Lower lobe of right lung (tissue), 2 donors: ENCODE measurements around the gene MALT1. TPM values are rescaled to one million over a fixed set of nuclear protein-coding genes. Genes with fewer than 3 reads are reported as not detected.
"Not testable (repeated sequence)": the region's sequence is repeated elsewhere in the genome, so short reads cannot be mapped to it uniquely, and the experiment has no call there.

Experiments used
- ATAC-seq, 2 donors: fragments of 200-7000 bp; cut with Tn5 transposase; one replicate each; pipeline ENCODE4 v1.9.1; 2020 to 2022; ENCODE audit warnings: mild to moderate bottlenecking in 2 of 2, moderate library complexity in 2 of 2
- DNase-seq: peaks from one replicate; pipeline ENCODE4 v3.0.0-alpha.2; 2020
- H3K27ac ChIP-seq: fragments of 200-600 bp; one replicate; pipeline ENCODE4 v1.8.0; 2022
- H3K27me3 ChIP-seq: fragments of 200-600 bp; one replicate; pipeline ENCODE4 v1.8.0; 2022; ENCODE audit warnings: low read depth
- H3K36me3 ChIP-seq: fragments of 200-600 bp; one replicate; pipeline ENCODE4 v1.8.0; 2022; ENCODE audit warnings: mild to moderate bottlenecking
- H3K4me1 ChIP-seq: fragments of 200-600 bp; one replicate; pipeline ENCODE4 v1.8.0; 2022
- H3K4me3 ChIP-seq: fragments of 200-600 bp; one replicate; pipeline ENCODE4 v1.8.0; 2022; ENCODE audit warnings: mild to moderate bottlenecking
- H3K9me3 ChIP-seq: fragments of 200-600 bp; one replicate; pipeline ENCODE4 v1.8.0; 2022
- CTCF ChIP-seq: fragments of 200-600 bp; IDR thresholded peaks from one replicate; pipeline ENCODE4 v1.8.0; 2022; ENCODE audit warnings: antibody characterized with exemption, mild to moderate bottlenecking
- intact Hi-C: fragments of 100-400 bp; cut with DNase I; formaldehyde crosslinking; loops from one replicate; pipeline ENCODE4 v1.11.0; 2022
- total RNA-seq: library from RNA; stranded (reverse); fragmentation: NEBNext Ultra II Directional; extraction: Animal tissue kit (Norgen Biotek cat#: 25700); gene quantifications from one replicate; pipeline ENCODE4 v1.2.1, GENCODE V29; 2021
- donor health status: DM: no; HTN: yes; CAD: no; lungs with severe emphysema.

The MALT1 gene
- total RNA-seq, 1 donor from 2014 or later: 23.1 TPM

GRCh38 chr18:58769321-58769720 lies 98.1 kb downstream of the MALT1 start:
- TF ChIP-seq CTCF: no peak
- peaks cover 18% of the 10 kb centered on the region for H3K27me3 ChIP-seq
- H3K27ac ChIP-seq: no peak overlapping the region
- no peaks in the 10 kb centered on the region for H3K9me3 ChIP-seq
- DNase-seq (no peak), ATAC-seq (no peak)
- H3K4me1 ChIP-seq: peaks cover 13% of the 10 kb centered on the region
- no peak overlapping the region for H3K4me3 ChIP-seq
- intact Hi-C loops: loop anchor here (5.0 kb wide), 1 partner anchor 242 kb away; no protein-coding TSS in a partner anchor
- H3K36me3 ChIP-seq: no peaks in the 10 kb centered on the region

- no peaks in the 10 kb centered on the region for H3K36me3 ChIP-seq
- H3K4me3 ChIP-seq: no peak overlapping the region
- H3K4me1 ChIP-seq: peaks cover 11% of the 10 kb centered on the region
- H3K27me3 ChIP-seq: peaks cover 8% of the 10 kb centered on the region
- no peaks in the 10 kb centered on the region for H3K9me3 ChIP-seq
- DNase-seq (no peak), ATAC-seq (no peak)
- intact Hi-C loops: no loop called here
- no peak for TF ChIP-seq CTCF
- H3K27ac ChIP-seq: no peak overlapping the region
Measured at GRCh38 chr18:58770601-58771000, 99.3 kb downstream of the MALT1 start.

- intact Hi-C loops: no loop called here
- ATAC-seq (no peak), DNase-seq (no peak)
- Histone ChIP-seq H3K4me3 (no peak overlapping the region), H3K27ac (no peak overlapping the region), H3K9me3 (no peaks in the 10 kb centered on the region), H3K27me3 (peaks cover 4% of the 10 kb centered on the region), H3K4me1 (peaks cover 11% of the 10 kb centered on the region), H3K36me3 (no peaks in the 10 kb centered on the region)
- no peak for TF ChIP-seq CTCF
Measured at GRCh38 chr18:58772161-58772560, 100.9 kb downstream of the MALT1 start.

- H3K9me3 ChIP-seq: no peaks in the 10 kb centered on the region
- H3K4me1 ChIP-seq: no peaks in the 10 kb centered on the region
- ATAC-seq (no peak), DNase-seq (no peak)
- no peak overlapping the region for H3K4me3 ChIP-seq
- no peaks in the 10 kb centered on the region for H3K36me3 ChIP-seq
- no peak overlapping the region for H3K27ac ChIP-seq
- intact Hi-C loops: no loop called here
- TF ChIP-seq CTCF: no peak
- no peaks in the 10 kb centered on the region for H3K27me3 ChIP-seq
Measured at GRCh38 chr18:58776084-58776483, 104.8 kb downstream of the MALT1 start.

- intact Hi-C loops, ATAC-seq, H3K27me3 ChIP-seq: not testable (repeated sequence)
Measured at GRCh38 chr18:58776541-58776940, 105.3 kb downstream of the MALT1 start.

GRCh38 chr18:58777471-58777870 lies 106.2 kb downstream of the MALT1 start:
- TF ChIP-seq CTCF: no peak
- Histone ChIP-seq H3K9me3 (no peaks in the 10 kb centered on the region), H3K36me3 (no peaks in the 10 kb centered on the region), H3K27ac (no peak overlapping the region), H3K4me3 (no peak overlapping the region), H3K27me3 (no peaks in the 10 kb centered on the region), H3K4me1 (no peaks in the 10 kb centered on the region)
- intact Hi-C loops: no loop called here
- DNase-seq (no peak), ATAC-seq (no peak)

More at GRCh38 chr18:58776541-58776940, 105.3 kb downstream of the MALT1 start:
- DNase-seq, H3K36me3 ChIP-seq, H3K9me3 ChIP-seq, H3K4me3 ChIP-seq, H3K27ac ChIP-seq, H3K4me1 ChIP-seq: not testable (repeated sequence)
